H1 (cell line): ENCODE measurements around the gene ROR1. TPM values are rescaled to one million over a fixed set of nuclear protein-coding genes. Genes with fewer than 3 reads are reported as not detected.
A peak's percentile ranks its signal among the peaks of the same experiment; 100 is the strongest.

Experiments
- CTCF ChIA-PET: fragments of 300-600 bp; sonication (Branson Sonifier 250); formaldehyde crosslinking; loops from one replicate; lab custom pipeline; 2021; ENCODE audit not compliant: partially characterized antibody; lab: Charles Lee
- POLR2A ChIA-PET: fragments of 300-600 bp; sonication (Branson Sonifier 250); formaldehyde crosslinking; loops from one replicate; lab custom pipeline; 2021; ENCODE audit warnings: inconsistent platforms; ENCODE audit not compliant: partially characterized antibody; lab: Charles Lee
- DNase-seq, 2 experiments: peaks; one replicate each; pipeline versions ENCODE4 v3.0.0 to v3.0.0-alpha.2; 2010 to 2022; ENCODE audit warnings: low spot score in 2 of 2, low read depth in 1 of 2, mixed read lengths in 1 of 2
- FAIRE-seq: peaks from 2 replicates; lab custom pipeline; 2011; peaks lifted over from hg19 to GRCh38; lab: Jason Lieb, UNC
- H2AFZ ChIP-seq: 2 replicates; pipeline ENCODE4 v1.8.1; 2012; ENCODE audit warnings: low read length, inconsistent platforms
- H2AK5ac ChIP-seq: 2 replicates; pipeline ENCODE4 v1.6.1; 2013; ENCODE audit warnings: low read depth, low read length
- H2BK120ac ChIP-seq: replicated peaks from 2 replicates; pipeline ENCODE3; 2013; ENCODE audit warnings: low read depth, low read length, inconsistent platforms
- H2BK12ac ChIP-seq: 2 replicates; pipeline ENCODE4 v1.6.1; 2013; ENCODE audit warnings: low read depth, low read length
- H2BK15ac ChIP-seq: 2 replicates; pipeline ENCODE4 v1.6.1; 2013; ENCODE audit warnings: low read length
- H2BK20ac ChIP-seq: 2 replicates; pipeline ENCODE4 v1.6.1; 2013; ENCODE audit warnings: low read length
- H2BK5ac ChIP-seq: 2 replicates; pipeline ENCODE4 v1.6.1; 2013; ENCODE audit warnings: low read depth, low read length
- H3K14ac ChIP-seq: 2 replicates; pipeline ENCODE4 v1.6.1; 2013; ENCODE audit warnings: inconsistent platforms; ENCODE audit not compliant: insufficient read length
- H3K18ac ChIP-seq: 2 replicates; pipeline ENCODE4 v1.6.1; 2013; ENCODE audit warnings: low read length; ENCODE audit errors: extremely low read depth
- H3K23ac ChIP-seq: 2 replicates; pipeline ENCODE4 v1.6.1; 2013; ENCODE audit warnings: inconsistent platforms; ENCODE audit not compliant: insufficient read length
- H3K23me2 ChIP-seq: 2 replicates; pipeline ENCODE4 v1.6.1; 2013; ENCODE audit warnings: low read depth, low read length
- H3K27ac ChIP-seq: 2 replicates; pipeline ENCODE4 v1.6.1; 2011; ENCODE audit warnings: low read depth, low read length, inconsistent platforms
- H3K27me3 ChIP-seq, 4 experiments: replicated peaks in 1 of 4; 1 replicate in 1 of 4; 2 replicates in 3 of 4; pipeline versions ENCODE4 v1.6.1 to v1.8.1; 2011 to 2013; ENCODE audit warnings: low read length in 3 of 4, mild to moderate bottlenecking in 3 of 4, inconsistent platforms in 2 of 4, mixed read lengths in 2 of 4, moderate library complexity in 1 of 4; ENCODE audit not compliant: control insufficient read depth in 3 of 4, insufficient read depth in 3 of 4; ENCODE audit errors: extremely low read depth in 1 of 4
- H3K36me3 ChIP-seq, 4 experiments: 2 replicates each; pipeline versions ENCODE4 v1.6.1 to v1.8.1; 2011 to 2013; ENCODE audit warnings: mild to moderate bottlenecking in 4 of 4, low read length in 3 of 4, moderate library complexity in 2 of 4, control low read depth in 1 of 4, inconsistent platforms in 1 of 4; ENCODE audit not compliant: insufficient read depth in 4 of 4, control insufficient read depth in 2 of 4
- H3K4ac ChIP-seq: replicated peaks from 2 replicates; pipeline ENCODE3; 2013; ENCODE audit warnings: low read length, low read depth, mixed read lengths, inconsistent platforms; ENCODE audit not compliant: insufficient read length
- H3K4me1 ChIP-seq, 4 experiments: replicated peaks in 1 of 4; 1 replicate in 1 of 4; 2 replicates in 3 of 4; pipeline versions ENCODE4 v1.6.1 to v1.8.1; 2011 to 2013; ENCODE audit warnings: low read length in 3 of 4, inconsistent platforms in 2 of 4, mixed read lengths in 1 of 4; ENCODE audit not compliant: insufficient read depth in 4 of 4, control insufficient read depth in 3 of 4
- H3K4me2 ChIP-seq, 2 experiments: 2 replicates each; pipeline versions ENCODE4 v1.6.1 to v1.8.1; 2011 to 2013; ENCODE audit warnings: low read depth in 2 of 2, low read length in 2 of 2, control low read depth in 1 of 2, inconsistent platforms in 1 of 2, mild to moderate bottlenecking in 1 of 2; ENCODE audit not compliant: insufficient read depth in 1 of 2
- H3K4me3 ChIP-seq, 4 experiments: fragments of 200-600, 300-600 bp in 1 of 4; sonication (generic), shearing (Covaris generic), sonication (Bioruptor Twin) in 1 of 4; 2 replicates each; pipeline versions ENCODE4 v1.5.1 to v1.8.1; 2011 to 2016; ENCODE audit warnings: low read length in 4 of 4, low read depth in 3 of 4, control low read depth in 2 of 4, inconsistent platforms in 2 of 4, mild to moderate bottlenecking in 2 of 4, mixed read lengths in 1 of 4, moderate library complexity in 1 of 4; ENCODE audit not compliant: insufficient read depth in 2 of 4; ENCODE audit errors: extremely low read depth in 1 of 4
- H3K56ac ChIP-seq: replicated peaks from 2 replicates; pipeline ENCODE3; 2013; ENCODE audit warnings: low read depth, mild to moderate bottlenecking, mixed read lengths, low read length, inconsistent platforms; ENCODE audit not compliant: insufficient read length
- H3K79me1 ChIP-seq: 2 replicates; pipeline ENCODE4 v1.6.1; 2013; ENCODE audit warnings: low read depth, low read length, control low read depth
- H3K79me2 ChIP-seq, 2 experiments: 2 replicates each; pipeline versions ENCODE4 v1.6.1 to v1.8.1; 2012 to 2013; ENCODE audit warnings: low read length in 2 of 2, mild to moderate bottlenecking in 2 of 2, inconsistent platforms in 1 of 2; ENCODE audit not compliant: insufficient read depth in 2 of 2, control insufficient read depth in 1 of 2
- H3K9ac ChIP-seq, 4 experiments: replicated peaks in 1 of 4; 1 replicate in 1 of 4; 2 replicates in 3 of 4; pipeline versions ENCODE4 v1.6.1 to v1.8.1; 2011 to 2013; ENCODE audit warnings: low read depth in 3 of 4, low read length in 3 of 4, control low read depth in 2 of 4, mild to moderate bottlenecking in 2 of 4, moderate library complexity in 2 of 4, inconsistent platforms in 1 of 4; ENCODE audit errors: extremely low read depth in 1 of 4
- H3K9me3 ChIP-seq, 2 experiments: 2 replicates each; pipeline versions ENCODE4 v1.6.1 to v1.8.1; 2012 to 2013; ENCODE audit warnings: mild to moderate bottlenecking in 2 of 2, moderate library complexity in 2 of 2, control low read depth in 1 of 2, inconsistent platforms in 1 of 2, low read depth in 1 of 2, low read length in 1 of 2, mixed read lengths in 1 of 2; ENCODE audit not compliant: insufficient read depth in 2 of 2
- H4K20me1 ChIP-seq, 2 experiments: replicated peaks in 1 of 2; 2 replicates each; pipeline versions ENCODE3 to v1.8.1; 2011 to 2013; ENCODE audit warnings: inconsistent platforms in 2 of 2, low read length in 2 of 2, mild to moderate bottlenecking in 1 of 2; ENCODE audit not compliant: insufficient read depth in 2 of 2, control insufficient read depth in 1 of 2
- H4K5ac ChIP-seq: 2 replicates; pipeline ENCODE4 v1.6.1; 2013; ENCODE audit warnings: low read length, low read depth, mixed read lengths, inconsistent platforms; ENCODE audit not compliant: insufficient read length
- H4K8ac ChIP-seq: 2 replicates; pipeline ENCODE4 v1.8.0; 2013; ENCODE audit warnings: mild to moderate bottlenecking, moderate library complexity, low read length, inconsistent platforms; ENCODE audit not compliant: insufficient read depth; ENCODE audit errors: extremely low read depth
- H4K91ac ChIP-seq: replicated peaks from 2 replicates; pipeline ENCODE3; 2013; ENCODE audit warnings: low read length, mixed read lengths, inconsistent platforms; ENCODE audit not compliant: insufficient read length
- EZH2 ChIP-seq: fragments of 200-600 bp; sonication (generic); IDR thresholded peaks from 2 replicates; pipeline ENCODE4 v1.7.1; 2012; ENCODE audit warnings: low read depth, mild to moderate bottlenecking, moderate library complexity, low read length, inconsistent platforms; ENCODE audit not compliant: severe bottlenecking
- HDAC2 ChIP-seq, 2 experiments: fragments of 300-600 bp in 1 of 2; sonication (generic) in 1 of 2; IDR thresholded peaks; 2 replicates each; pipeline ENCODE4 v1.6.1; 2011 to 2012; ENCODE audit warnings: low read depth in 2 of 2, low read length in 2 of 2, mild to moderate bottlenecking in 2 of 2, moderate library complexity in 2 of 2, borderline replicate concordance in 1 of 2, inconsistent platforms in 1 of 2
- KDM1A ChIP-seq: fragments of 200-600, 300-600 bp; sonication (generic); IDR thresholded peaks from 2 replicates; pipeline ENCODE4 v1.7.1; 2016; ENCODE audit warnings: mild to moderate bottlenecking, low read length, borderline replicate concordance
- WGBS, 2 experiments: shearing (Covaris generic) in 1 of 2; methylation state at CpG; one replicate each; pipeline versions ENCODE4 v1.1.6 to v1.1.7; 2013 to 2015; ENCODE audit warnings: low lambda C conversion rate in 2 of 2, mixed read lengths in 2 of 2, inconsistent platforms in 1 of 2, low coverage in 1 of 2, missing lambda C conversion rate in 1 of 2; ENCODE audit not compliant: insufficient replicate concordance in 2 of 2, insufficient coverage in 1 of 2, insufficient read length in 1 of 2; ENCODE audit errors: extremely low coverage in 1 of 2, missing lambda C conversion rate in 1 of 2; 5-methylcytosine and 5-hydroxymethylcytosine counted together
- polyA plus RNA-seq, 7 experiments: library from polyadenylated mRNA; depleted of rRNA in 3 of 7; stranded (reverse) in 5 of 7; unstranded in 2 of 7; fragments of >200 nt in 5 of 7; fragments of 200-250 nt in 2 of 7; gene quantifications; 1 replicate in 5 of 7; 2 replicates in 1 of 7; 4 replicates in 1 of 7; pipeline versions ENCODE4 v1.2.1 to v1.2.3, GENCODE V29; 2011 to 2013; ENCODE audit warnings: missing spikeins in 2 of 7, mixed read lengths in 2 of 7
- total RNA-seq: library from RNA; stranded (reverse); fragmentation: NEBNext Ultra II Directional; extraction: Animal tissue kit (Norgen Biotek cat#: 25700); gene quantifications from 2 replicates; pipeline ENCODE4 v1.2.1, GENCODE V29; 2021

Gene ROR1
- total and polyA plus RNA-seq, 2 of the 8 experiments (the other 6 are each of a cell fraction or from before 2014, with no cell fraction given), result 33.6 to 73.6 TPM

DNA sequence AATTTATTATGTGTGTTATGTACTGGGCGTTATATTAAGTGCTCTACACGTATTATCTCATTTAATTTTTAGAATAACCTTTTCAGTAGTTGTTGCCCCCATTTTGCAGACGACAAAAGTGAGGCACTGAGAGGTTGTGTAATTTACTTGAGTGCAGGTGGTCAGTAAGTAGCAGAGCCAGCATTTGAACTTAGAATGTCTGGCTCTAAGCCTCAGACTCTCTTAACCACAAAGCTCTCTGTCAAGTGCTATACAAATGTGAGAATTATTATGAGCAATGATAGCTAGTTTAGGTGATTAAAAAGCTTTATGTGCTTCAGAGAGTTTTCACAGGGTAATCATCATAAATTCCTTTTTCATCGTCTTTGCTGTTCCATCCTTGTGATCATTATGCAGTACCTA, 333.3 kb downstream of the ROR1 start:
- Histone ChIP-seq H2AFZ (no peak overlapping the region), H3K4me1 (peaks cover 0 to 11% (median 3%) of the 10 kb centered on the region in 4 experiments; a peak in 4 of 7 replicates), H3K4me2 (no peak overlapping the region), H4K20me1 (peaks cover 2 to 5% of the 10 kb centered on the region in 2 experiments), H3K79me1 (no peaks in the 10 kb centered on the region; the same call in 1 of the 2 replicates), H2BK5ac (no peak overlapping the region), H3K4me3 (no peak overlapping the region), H3K27ac (no peak overlapping the region), H4K5ac (no peak overlapping the region), H3K36me3 (no peaks in the 10 kb centered on the region), H2BK120ac (no peak overlapping the region), H3K23me2 (no peaks in the 10 kb centered on the region), H3K9ac (no peak overlapping the region), H3K56ac (no peak overlapping the region), H3K9me3 (no peaks in the 10 kb centered on the region), H3K27me3 (no peaks in the 10 kb centered on the region)
- POLR2A ChIA-PET, result no interaction called here
- CTCF ChIA-PET, result interaction anchor here (0.6 to 3.6 kb wide), 3 partner anchors 18 to 135 kb away, joined by 3 to 13 read pairs (median 3); no protein-coding TSS in a partner anchor
- WGBS, 2 experiments, result 54% methylated on average over 4 of the region's 4 CpGs; no CpG with 5 or more reads in 1 of the 2 experiments
- no peak for DNase-seq
- TF ChIP-seq KDM1A, result peak; percentile 85; the same call in 1 of the 2 replicates
- TF ChIP-seq HDAC2 (IDR thresholded peaks at IDR 0.05; ENCODE audit: borderline replicate concordance in 1 of 2, low read depth in 2 of 2, low read length in 2 of 2), result peak in 1 of 2 experiments; percentile 76; a peak in 1 of 4 replicates
- TF ChIP-seq EZH2, result no peak
- TF ChIP-seq, all 59 proteins: peak for 2
- FAIRE-seq, result no peak
- Histone ChIP-seq H3K4ac (no peak overlapping the region), H2BK20ac (no peak overlapping the region), H2BK12ac (no peak overlapping the region), H3K14ac (no peak overlapping the region), H3K18ac (no peak overlapping the region), H4K8ac (no peak overlapping the region), H3K23ac (no peak overlapping the region), H2AK5ac (no peak overlapping the region), H3K79me2 (peaks cover 0 to 43% of the 10 kb centered on the region in 2 experiments; a peak in 2 of 4 replicates), H2BK15ac (no peak overlapping the region), H4K91ac (no peak overlapping the region)
